Hepatocyte (in vitro differentiated cells): ENCODE data around the gene AMBP. TPM values are rescaled to one million over a fixed set of nuclear protein-coding genes. Genes with fewer than 3 reads are reported as not detected.

Experiments used
- DNase-seq: peaks from one replicate; pipeline ENCODE4 v3.0.0-alpha.2; 2016; ENCODE audit warnings: low spot score
- H2AFZ ChIP-seq: fragments of 200-600 bp; sonication (generic); 2 replicates; pipeline ENCODE4 v1.6.0; 2016; ENCODE audit warnings: antibody characterized with exemption, mild to moderate bottlenecking
- H3K27ac ChIP-seq: fragments of 200-600 bp; sonication (generic); 2 replicates; pipeline ENCODE4 v1.5.1; 2016; ENCODE audit warnings: mild to moderate bottlenecking
- H3K27me3 ChIP-seq: fragments of 200-600 bp; sonication (generic); 2 replicates; pipeline ENCODE4 v1.6.1; 2016
- H3K36me3 ChIP-seq: fragments of 200-600 bp; sonication (generic); replicated peaks from 2 replicates; pipeline ENCODE4 v1.5.1; 2016; ENCODE audit warnings: low read depth; ENCODE audit not compliant: insufficient read depth
- H3K4me1 ChIP-seq: fragments of 200-600 bp; sonication (generic); 2 replicates; pipeline ENCODE4 v1.5.1; 2016; ENCODE audit warnings: mild to moderate bottlenecking, moderate library complexity; ENCODE audit not compliant: insufficient read depth
- H3K4me2 ChIP-seq: fragments of 200-600 bp; sonication (generic); 2 replicates; pipeline ENCODE4 v1.6.0; 2016
- H3K4me3 ChIP-seq: fragments of 200-600 bp; sonication (generic); 2 replicates; pipeline ENCODE4 v1.5.1; 2016; ENCODE audit warnings: mild to moderate bottlenecking
- H3K79me2 ChIP-seq: fragments of 200-600 bp; sonication (generic); 2 replicates; pipeline ENCODE4 v1.6.0; 2017; ENCODE audit warnings: mild to moderate bottlenecking
- H3K9me2 ChIP-seq: fragments of 200-600 bp; sonication (generic); replicated peaks from 2 replicates; pipeline ENCODE4 v1.6.0; 2017; ENCODE audit warnings: mild to moderate bottlenecking; ENCODE audit not compliant: insufficient read depth
- H3K9me3 ChIP-seq: fragments of 200-600 bp; sonication (generic); 2 replicates; pipeline ENCODE4 v1.5.1; 2016; ENCODE audit warnings: low read depth, mild to moderate bottlenecking
- H4K20me1 ChIP-seq: fragments of 200-600 bp; sonication (generic); 2 replicates; pipeline ENCODE4 v1.6.0; 2016; ENCODE audit warnings: mild to moderate bottlenecking; ENCODE audit not compliant: insufficient read depth, poor library complexity, severe bottlenecking
- CTCF ChIP-seq: fragments of 200-600 bp; sonication (generic); IDR thresholded peaks from 2 replicates; pipeline ENCODE4 v1.5.1; 2016; ENCODE audit warnings: antibody characterized with exemption, mild to moderate bottlenecking; ENCODE audit not compliant: poor library complexity
- EZH2 ChIP-seq: fragments of 200-600 bp; sonication (generic); IDR thresholded peaks from 2 replicates; pipeline ENCODE4 v1.6.1; 2016; ENCODE audit warnings: antibody characterized with exemption, mild to moderate bottlenecking, borderline replicate concordance
- EZH2phosphoT487 ChIP-seq: fragments of 200-600 bp; sonication (generic); IDR thresholded peaks from one replicate; pipeline ENCODE4 v1.6.1; 2018; ENCODE audit warnings: antibody characterized with exemption, mild to moderate bottlenecking, low read depth, moderate library complexity; ENCODE audit not compliant: unreplicated experiment, severe bottlenecking
- WGBS: methylation state at CpG from one replicate; pipeline ENCODE4 v1.1.6; 2016; ENCODE audit warnings: low lambda C conversion rate; ENCODE audit errors: missing lambda C conversion rate; 5-methylcytosine and 5-hydroxymethylcytosine counted together
- polyA plus RNA-seq: library from polyadenylated mRNA; unstranded; fragments of >200 nt; fragmentation: Nextera tagmentation; extraction: Ambion mirVana; gene quantifications from 2 replicates; pipeline ENCODE4 v1.2.1, GENCODE V29; 2016
- total RNA-seq: library from RNA; depleted of rRNA; stranded (reverse); fragments of >200 nt; gene quantifications from 2 replicates; pipeline ENCODE4 v1.2.3, GENCODE V29; 2014

The AMBP gene
- total and polyA plus RNA-seq, 2 experiments from 2014 or later = 713 to 833 TPM

GRCh38 chr9:114061830-114062474, 16.1 kb downstream of the AMBP start:
- Histone ChIP-seq H3K36me3 (no peaks in the 10 kb centered on the region), H3K4me1 (peaks cover 7% of the 10 kb centered on the region), H3K27me3 (no peaks in the 10 kb centered on the region), H4K20me1 (no peaks in the 10 kb centered on the region), H3K9me2 (no peaks in the 10 kb centered on the region), H3K27ac (no peak overlapping the region), H3K9me3 (no peaks in the 10 kb centered on the region), H3K4me2 (no peak overlapping the region), H3K4me3 (no peak overlapping the region), H2AFZ (no peak overlapping the region), H3K79me2 (no peaks in the 10 kb centered on the region)
- TF ChIP-seq EZH2phosphoT487 (no peak), EZH2 (no peak), CTCF (no peak)
- 70% methylated on average over 4 of the region's 4 CpGs for WGBS
- DNase-seq = no peak

- H3K79me2 ChIP-seq = no peaks in the 10 kb centered on the region
- H3K9me3 ChIP-seq = no peaks in the 10 kb centered on the region
- no peaks in the 10 kb centered on the region for H3K27me3 ChIP-seq
- no peak overlapping the region for H3K27ac ChIP-seq
- H3K4me3 ChIP-seq = no peak overlapping the region
- no peaks in the 10 kb centered on the region for H3K36me3 ChIP-seq
- 98% methylated on average over 12 of the region's 12 CpGs for WGBS
- TF ChIP-seq EZH2 = no peak
- no peak for TF ChIP-seq CTCF
- no peaks in the 10 kb centered on the region for H3K9me2 ChIP-seq
- no peak overlapping the region for H3K4me2 ChIP-seq
- H4K20me1 ChIP-seq = no peaks in the 10 kb centered on the region
- no peak overlapping the region for H2AFZ ChIP-seq
- peaks cover 7% of the 10 kb centered on the region for H3K4me1 ChIP-seq
- no peak for DNase-seq
Observed at GRCh38 chr9:114061292-114061691, 16.8 kb downstream of the AMBP start.

- H3K27ac ChIP-seq = no peak overlapping the region
- TF ChIP-seq EZH2 (no peak), CTCF (no peak), EZH2phosphoT487 (no peak)
- no peaks in the 10 kb centered on the region for H3K9me2 ChIP-seq
- H2AFZ ChIP-seq = no peak overlapping the region
- no peaks in the 10 kb centered on the region for H4K20me1 ChIP-seq
- no peak for DNase-seq
- H3K4me1 ChIP-seq = peaks cover 7% of the 10 kb centered on the region
- no peak overlapping the region for H3K4me2 ChIP-seq
- H3K4me3 ChIP-seq = no peak overlapping the region
- H3K27me3 ChIP-seq = no peaks in the 10 kb centered on the region
- no peaks in the 10 kb centered on the region for H3K79me2 ChIP-seq
- H3K9me3 ChIP-seq = no peaks in the 10 kb centered on the region
- 85% methylated on average over 9 of the region's 9 CpGs for WGBS
- H3K36me3 ChIP-seq = no peaks in the 10 kb centered on the region
Observed at GRCh38 chr9:114060711-114061110, 17.4 kb downstream of the AMBP start.
